ENCODE measurements around the gene SLC30A10.
"Not testable (repeated sequence)": the region's sequence is repeated elsewhere in the genome, so short reads cannot be mapped to it uniquely, and the experiment has no call there.

Gene SLC30A10

DNA sequence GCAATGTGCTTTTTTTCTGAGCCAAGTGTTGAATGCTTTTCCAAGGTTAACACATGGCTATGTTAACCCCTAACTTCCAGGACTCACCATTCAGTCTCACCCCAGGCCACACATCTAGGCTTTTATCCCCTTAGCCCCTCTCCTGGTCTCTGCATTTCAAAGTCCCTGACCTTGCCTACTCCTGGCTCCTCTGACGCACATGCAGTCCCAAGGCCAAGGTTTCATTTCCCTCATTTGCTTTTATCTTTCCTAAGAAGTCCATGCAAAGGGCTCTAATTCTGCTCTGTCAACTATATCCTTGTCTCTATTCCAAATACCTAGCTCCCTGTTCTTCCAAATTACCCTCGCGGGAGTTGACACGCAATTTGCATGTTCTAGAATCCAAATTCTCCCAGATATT is 25.4 kb downstream of the SLC30A10 start:
- H3K4me3 ChIP-seq (ENCODE audit: low read depth, low read length) = no peak overlapping the region

GRCh38 chr1:219900882-219901281 is 27.5 kb downstream of the SLC30A10 start:
- DNase-seq = no peak
- H3K27me3 ChIP-seq = peaks cover 3% of the 10 kb centered on the region; the same call in 1 of the 2 replicates
- H3K4me1 ChIP-seq = no peaks in the 10 kb centered on the region
- H3K9me3 ChIP-seq = no peaks in the 10 kb centered on the region
- H3K4me3 ChIP-seq (ENCODE audit: low read depth, low read length) = no peak overlapping the region
- TF ChIP-seq, protein P1, sequence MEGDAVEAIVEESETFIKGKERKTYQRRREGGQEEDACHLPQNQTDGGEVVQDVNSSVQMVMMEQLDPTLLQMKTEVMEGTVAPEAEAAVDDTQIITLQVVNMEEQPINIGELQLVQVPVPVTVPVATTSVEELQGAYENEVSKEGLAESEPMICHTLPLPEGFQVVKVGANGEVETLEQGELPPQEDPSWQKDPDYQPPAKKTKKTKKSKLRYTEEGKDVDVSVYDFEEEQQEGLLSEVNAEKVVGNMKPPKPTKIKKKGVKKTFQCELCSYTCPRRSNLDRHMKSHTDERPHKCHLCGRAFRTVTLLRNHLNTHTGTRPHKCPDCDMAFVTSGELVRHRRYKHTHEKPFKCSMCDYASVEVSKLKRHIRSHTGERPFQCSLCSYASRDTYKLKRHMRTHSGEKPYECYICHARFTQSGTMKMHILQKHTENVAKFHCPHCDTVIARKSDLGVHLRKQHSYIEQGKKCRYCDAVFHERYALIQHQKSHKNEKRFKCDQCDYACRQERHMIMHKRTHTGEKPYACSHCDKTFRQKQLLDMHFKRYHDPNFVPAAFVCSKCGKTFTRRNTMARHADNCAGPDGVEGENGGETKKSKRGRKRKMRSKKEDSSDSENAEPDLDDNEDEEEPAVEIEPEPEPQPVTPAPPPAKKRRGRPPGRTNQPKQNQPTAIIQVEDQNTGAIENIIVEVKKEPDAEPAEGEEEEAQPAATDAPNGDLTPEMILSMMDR (IDR thresholded peaks at IDR 0.05; ENCODE audit: low read depth, low read length) = no peak
- no peaks in the 10 kb centered on the region for H3K36me3 ChIP-seq

More for the DNA sequence above, 25.4 kb downstream of the SLC30A10 start:
- TF ChIP-seq, protein P1 (IDR thresholded peaks at IDR 0.05; ENCODE audit: low read depth, low read length) = no peak
- Histone ChIP-seq H3K4me1 (no peaks in the 10 kb centered on the region), H3K27me3 (peaks cover 3% of the 10 kb centered on the region; the same call in 1 of the 2 replicates), H3K36me3 (no peaks in the 10 kb centered on the region), H3K9me3 (no peaks in the 10 kb centered on the region)
- no peak for DNase-seq

GRCh38 chr1:219900201-219900600 is 28.2 kb downstream of the SLC30A10 start:
- Histone ChIP-seq H3K4me3 (ENCODE audit: low read depth, low read length) (no peak overlapping the region), H3K9me3 (no peaks in the 10 kb centered on the region), H3K36me3 (no peaks in the 10 kb centered on the region), H3K27me3 (0 out of 2 replicates have a peak, but pooled peaks cover 3% of the 10 kb centered on the region), H3K4me1 (no peaks in the 10 kb centered on the region)
- TF ChIP-seq, protein P1 (IDR thresholded peaks at IDR 0.05; ENCODE audit: low read depth, low read length) = no peak
- DNase-seq = no peak

- no peak overlapping the region for H3K4me3 ChIP-seq (ENCODE audit: low read depth, low read length)
- H3K27me3 ChIP-seq = 0 out of 2 replicates have a peak, but pooled peaks cover 3% of the 10 kb centered on the region
- H3K9me3 ChIP-seq = no peaks in the 10 kb centered on the region
- H3K36me3 ChIP-seq = no peaks in the 10 kb centered on the region
- H3K4me1 ChIP-seq = no peaks in the 10 kb centered on the region
- DNase-seq = no peak
- TF ChIP-seq, protein P1 (IDR thresholded peaks at IDR 0.05; ENCODE audit: low read depth, low read length) = no peak
These were observed 30.0 kb downstream of the SLC30A10 start for GRCh38 chr1:219898375-219898774.

DNA sequence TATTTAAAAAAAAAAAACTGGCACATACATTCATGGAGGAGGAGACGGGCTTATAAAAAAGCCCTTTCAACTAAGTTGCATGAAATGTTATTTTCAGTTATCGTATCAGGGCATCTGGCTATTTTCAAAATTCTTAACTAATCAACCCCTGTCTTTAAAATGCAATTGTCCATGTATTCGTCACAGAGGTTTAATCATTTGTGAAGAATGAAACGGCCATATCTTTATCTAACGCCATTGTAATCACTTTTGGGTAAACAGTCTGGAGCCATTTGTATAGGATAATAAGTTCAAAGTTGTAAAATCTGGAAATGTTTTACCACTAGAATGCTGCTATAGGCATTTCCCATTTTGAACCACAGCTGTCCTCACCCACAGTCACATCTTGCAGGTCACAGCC is 30.4 kb downstream of the SLC30A10 start:
- H3K36me3 ChIP-seq = no peaks in the 10 kb centered on the region
- DNase-seq = no peak
- H3K4me1 ChIP-seq = no peaks in the 10 kb centered on the region
- 0 out of 2 replicates have a peak, but pooled peaks cover 3% of the 10 kb centered on the region for H3K27me3 ChIP-seq
- H3K9me3 ChIP-seq = no peaks in the 10 kb centered on the region
- TF ChIP-seq, protein P1 (IDR thresholded peaks at IDR 0.05; ENCODE audit: low read depth, low read length) = no peak
- no peak overlapping the region for H3K4me3 ChIP-seq (ENCODE audit: low read depth, low read length)

DNA sequence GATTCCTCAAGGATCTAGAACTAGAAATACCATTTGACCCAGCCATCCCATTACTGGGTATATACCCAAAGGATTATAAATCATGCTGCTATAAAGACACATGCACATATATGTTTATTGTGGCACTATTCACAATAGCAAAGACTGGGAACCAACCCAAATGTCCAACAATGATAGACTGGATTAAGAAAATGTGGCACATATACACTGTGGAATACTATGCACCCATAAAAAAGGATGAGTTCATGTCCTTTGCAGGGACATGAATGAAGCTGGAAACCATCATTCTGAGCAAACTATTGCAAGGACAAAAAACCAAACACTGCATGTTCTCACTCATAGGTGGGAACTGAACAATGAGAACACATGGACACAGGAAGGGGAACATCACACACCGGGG is 36.1 kb downstream of the SLC30A10 start:
- not testable (repeated sequence) for DNase-seq; H3K36me3 ChIP-seq; H3K27me3 ChIP-seq; H3K4me3 ChIP-seq (ENCODE audit: low read depth, low read length); H3K4me1 ChIP-seq; H3K9me3 ChIP-seq

DNA sequence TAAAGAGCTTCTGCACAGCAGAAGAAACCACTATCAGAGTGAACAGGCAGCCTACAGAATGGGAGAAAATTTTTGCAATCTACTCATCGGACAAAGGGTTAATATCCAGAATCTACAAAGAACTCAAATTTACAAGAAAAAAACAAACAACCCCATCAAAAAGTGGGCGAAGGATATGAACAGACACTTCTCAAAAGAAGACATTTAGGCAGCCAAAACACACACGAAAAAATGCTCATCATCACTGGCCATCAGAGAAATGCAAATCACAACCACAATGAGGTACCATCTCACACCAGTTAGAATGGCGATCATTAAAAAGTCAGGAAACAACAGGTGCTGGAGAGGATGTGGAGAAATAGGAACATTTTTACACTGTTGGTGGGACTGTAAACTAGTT is 36.5 kb downstream of the SLC30A10 start:
- not testable (repeated sequence) for H3K4me3 ChIP-seq (ENCODE audit: low read depth, low read length); H3K27me3 ChIP-seq; H3K36me3 ChIP-seq; H3K9me3 ChIP-seq; DNase-seq; H3K4me1 ChIP-seq

- not testable (repeated sequence) for H3K4me1 ChIP-seq; H3K36me3 ChIP-seq; H3K9me3 ChIP-seq; H3K4me3 ChIP-seq (ENCODE audit: low read depth, low read length); DNase-seq; H3K27me3 ChIP-seq
These were observed 39.7 kb downstream of the SLC30A10 start for GRCh38 chr1:219888667-219889066.

Measured in BE2C (cell line).